Muscle of leg (tissue), 11 donors: ENCODE measurements around the gene GPR42. TPM values are rescaled to one million over a fixed set of nuclear protein-coding genes. Genes with fewer than 3 reads are reported as not detected.
"Not testable (repeated sequence)": the region's sequence is repeated elsewhere in the genome, so short reads cannot be mapped to it uniquely, and the experiment has no call there.

Experiments
- DNase-seq: peaks from one replicate; pipeline ENCODE4 v3.0.0; 2013
- H3K27ac ChIP-seq: one replicate; pipeline ENCODE4 v1.5.1; 2013; ENCODE audit warnings: mild to moderate bottlenecking, low read length, control low read depth
- H3K27me3 ChIP-seq: one replicate; pipeline ENCODE4 v1.6.1; 2013; ENCODE audit warnings: low read length; ENCODE audit not compliant: control insufficient read depth, insufficient read depth
- H3K36me3 ChIP-seq: one replicate; pipeline ENCODE4 v1.6.1; 2013; ENCODE audit warnings: low read length; ENCODE audit not compliant: control insufficient read depth, insufficient read depth
- H3K4me1 ChIP-seq: one replicate; pipeline ENCODE4 v1.6.1; 2013; ENCODE audit warnings: low read length; ENCODE audit not compliant: control insufficient read depth, insufficient read depth
- H3K4me3 ChIP-seq: one replicate; pipeline ENCODE4 v1.5.1; 2013; ENCODE audit warnings: low read length, control low read depth
- H3K9me3 ChIP-seq: replicated peaks from 2 replicates; pipeline ENCODE4 v1.6.1; 2013; ENCODE audit warnings: low read depth, low read length; ENCODE audit not compliant: control insufficient read depth
- WGBS: methylation state at CpG from one replicate; pipeline ENCODE4 v1.1.5; 2013; ENCODE audit warnings: missing lambda C conversion rate; ENCODE audit not compliant: insufficient coverage; 5-methylcytosine and 5-hydroxymethylcytosine counted together
- polyA plus RNA-seq, 8 donors: library from polyadenylated mRNA; unstranded; fragments of 120-200 nt; gene quantifications; one replicate each; pipeline versions ENCODE4 v1.2.1 to v1.2.3, GENCODE V29; 2013; ENCODE audit warnings: inconsistent platforms in 1 of 8, low replicate concordance in 1 of 8; ENCODE audit not compliant: insufficient read length in 8 of 8, insufficient read depth in 1 of 8
- total RNA-seq: library from RNA; stranded (reverse); fragments of 120-200 nt; gene quantifications from one replicate; pipeline ENCODE4 v1.2.4, GENCODE V29; 2013

The GPR42 gene
- total and polyA plus RNA-seq, 9 donors: 0.15 TPM; not detected in 8

- H3K27me3 ChIP-seq: peaks cover 2% of the 10 kb centered on the region
- no peak overlapping the region for H3K4me3 ChIP-seq
- peaks cover under 1% of the 10 kb centered on the region for H3K4me1 ChIP-seq
- peak; percentile 76 for DNase-seq
- 27% methylated on average over 17 of the region's 32 CpGs for WGBS
- H3K27ac ChIP-seq: no peak overlapping the region
- H3K9me3 ChIP-seq: no peaks in the 10 kb centered on the region
- H3K36me3 ChIP-seq: no peaks in the 10 kb centered on the region
Observed at GRCh38 chr19:35352448-35353304, 18.2 kb upstream of the GPR42 start.

DNA sequence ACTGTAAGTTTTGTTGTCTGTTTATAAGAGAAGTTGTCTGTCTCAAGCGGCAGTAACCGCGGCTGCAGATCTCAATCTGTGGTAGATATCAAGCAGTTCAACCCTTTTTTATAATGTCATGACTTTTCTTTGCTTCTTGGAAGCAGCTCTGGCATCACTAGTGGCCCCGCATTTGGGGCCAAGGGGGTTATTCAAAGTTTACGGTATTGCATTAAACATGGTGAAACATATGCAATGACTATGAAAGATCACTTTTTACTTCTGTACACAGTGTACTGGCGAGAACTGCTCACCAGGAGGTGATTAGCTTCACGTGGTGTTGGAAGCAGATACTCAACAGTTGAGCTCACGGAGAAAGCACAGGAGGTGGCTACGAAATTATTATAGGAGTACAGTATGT is 17.2 kb upstream of the GPR42 start:
- peaks cover 3% of the 10 kb centered on the region for H3K4me1 ChIP-seq
- peaks cover 2% of the 10 kb centered on the region for H3K27me3 ChIP-seq
- H3K36me3 ChIP-seq: no peaks in the 10 kb centered on the region
- no peak for DNase-seq
- no peaks in the 10 kb centered on the region for H3K9me3 ChIP-seq
- WGBS: no CpG with 5 or more reads among the region's 9 CpGs
- no peak overlapping the region for H3K27ac ChIP-seq
- no peak overlapping the region for H3K4me3 ChIP-seq

- 94% methylated on average over 8 of the region's 8 CpGs for WGBS
- Histone ChIP-seq H3K36me3 (no peaks in the 10 kb centered on the region), H3K27ac (no peak overlapping the region), H3K9me3 (no peaks in the 10 kb centered on the region), H3K27me3 (peaks cover 2% of the 10 kb centered on the region), H3K4me1 (peaks cover 3% of the 10 kb centered on the region), H3K4me3 (no peak overlapping the region)
- no peak for DNase-seq
Observed at GRCh38 chr19:35354898-35355297, 16.0 kb upstream of the GPR42 start.

GRCh38 chr19:35355791-35356460 is 14.9 kb upstream of the GPR42 start:
- H3K9me3 ChIP-seq: no peaks in the 10 kb centered on the region
- peaks cover 3% of the 10 kb centered on the region for H3K4me1 ChIP-seq
- no peak overlapping the region for H3K27ac ChIP-seq
- peaks cover 2% of the 10 kb centered on the region for H3K27me3 ChIP-seq
- DNase-seq: no peak
- H3K4me3 ChIP-seq: no peak overlapping the region
- no peaks in the 10 kb centered on the region for H3K36me3 ChIP-seq
- 54% methylated on average over 6 of the region's 6 CpGs for WGBS

DNA sequence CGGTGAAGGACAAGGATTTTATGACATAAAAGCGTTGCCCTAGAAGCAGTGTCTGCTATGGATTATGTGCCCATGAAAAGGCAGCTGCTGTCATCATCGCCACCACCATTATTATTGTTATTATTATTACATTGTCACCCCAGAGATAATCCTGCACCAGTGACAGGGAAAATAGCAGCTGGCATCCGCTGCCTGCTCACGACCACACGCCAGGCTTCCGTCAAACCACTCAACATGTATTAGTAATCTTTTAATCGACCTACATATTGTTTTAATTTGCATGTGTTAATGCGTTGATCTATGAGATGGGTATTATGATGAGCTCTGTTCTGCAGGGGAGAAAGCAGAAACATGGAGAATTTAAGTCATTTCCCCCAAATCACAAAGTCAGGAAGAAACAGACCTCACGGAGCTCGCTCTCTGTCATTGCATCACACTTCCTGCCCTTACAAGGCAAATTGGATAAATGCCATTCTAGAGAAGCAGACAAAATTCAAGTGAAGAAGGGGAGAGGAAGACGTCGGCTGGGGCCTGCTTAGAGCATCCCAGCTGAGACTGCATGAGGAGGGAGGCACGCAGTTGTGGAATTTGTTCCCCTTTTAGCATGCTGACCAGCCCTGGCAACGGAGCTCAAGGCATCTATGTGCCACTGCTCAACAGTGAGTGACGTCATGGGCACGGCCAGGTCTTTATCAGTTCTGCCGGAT is 12.8 kb upstream of the GPR42 start, which contains the start of gene FFAR3:
FFAR3 (plus strand) TSS at position 594 of the 707 bp plus-strand sequence. CDS start 431 bp downstream, outside the sequence.
- peak; percentile 80 for DNase-seq
- Histone ChIP-seq H3K27ac (no peak within 1 kb of the TSS), H3K36me3 (no peaks in the 10 kb centered on the region), H3K9me3 (no peaks in the 10 kb centered on the region), H3K4me3 (no peak within 1 kb of the TSS), H3K27me3 (peaks cover 2% of the 10 kb centered on the region), H3K4me1 (peaks cover 3% of the 10 kb centered on the region)
- 33% methylated on average over 5 of the region's 18 CpGs for WGBS

DNA sequence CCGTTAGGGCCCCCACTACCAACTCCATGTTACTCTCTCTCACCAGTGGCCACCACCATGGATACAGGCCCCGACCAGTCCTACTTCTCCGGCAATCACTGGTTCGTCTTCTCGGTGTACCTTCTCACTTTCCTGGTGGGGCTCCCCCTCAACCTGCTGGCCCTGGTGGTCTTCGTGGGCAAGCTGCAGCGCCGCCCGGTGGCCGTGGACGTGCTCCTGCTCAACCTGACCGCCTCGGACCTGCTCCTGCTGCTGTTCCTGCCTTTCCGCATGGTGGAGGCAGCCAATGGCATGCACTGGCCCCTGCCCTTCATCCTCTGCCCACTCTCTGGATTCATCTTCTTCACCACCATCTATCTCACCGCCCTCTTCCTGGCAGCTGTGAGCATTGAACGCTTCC is 12.0 kb upstream of the GPR42 start:
- not testable (repeated sequence) for H3K9me3 ChIP-seq, DNase-seq, H3K36me3 ChIP-seq, H3K4me3 ChIP-seq, H3K4me1 ChIP-seq, H3K27ac ChIP-seq, H3K27me3 ChIP-seq
- no CpG with 5 or more reads among the region's 16 CpGs for WGBS

GRCh38 chr19:35359395-35359794 is 11.5 kb upstream of the GPR42 start:
- not testable (repeated sequence) for H3K27ac ChIP-seq, H3K27me3 ChIP-seq, DNase-seq, H3K36me3 ChIP-seq, H3K4me3 ChIP-seq, H3K9me3 ChIP-seq, H3K4me1 ChIP-seq
- WGBS: 98% methylated on average over 7 of the region's 21 CpGs

DNA sequence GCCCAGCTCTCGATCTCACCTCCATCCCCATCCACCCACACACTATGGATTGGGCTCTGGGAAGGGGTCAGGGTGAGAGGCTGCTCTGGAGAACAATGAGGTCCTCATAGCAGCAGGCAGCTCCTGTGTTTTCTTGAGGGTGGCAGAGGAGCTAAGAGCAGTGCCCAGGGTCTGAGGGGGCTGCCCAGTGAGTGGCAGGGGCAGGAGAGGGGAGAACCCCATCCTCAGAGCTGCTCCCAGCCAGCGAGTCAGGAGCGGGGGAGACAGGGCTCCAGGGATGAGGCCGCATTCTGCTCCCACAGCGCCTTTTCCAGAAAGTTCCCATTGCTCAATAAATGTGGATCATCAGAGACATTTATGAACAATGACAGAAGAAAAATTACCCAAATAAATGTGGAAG is 10.8 kb upstream of the GPR42 start:
- DNase-seq, H3K36me3 ChIP-seq, H3K27ac ChIP-seq, H3K4me3 ChIP-seq, H3K27me3 ChIP-seq, H3K9me3 ChIP-seq, H3K4me1 ChIP-seq: not testable (repeated sequence)
- no CpG with 5 or more reads among the region's 5 CpGs for WGBS

DNA sequence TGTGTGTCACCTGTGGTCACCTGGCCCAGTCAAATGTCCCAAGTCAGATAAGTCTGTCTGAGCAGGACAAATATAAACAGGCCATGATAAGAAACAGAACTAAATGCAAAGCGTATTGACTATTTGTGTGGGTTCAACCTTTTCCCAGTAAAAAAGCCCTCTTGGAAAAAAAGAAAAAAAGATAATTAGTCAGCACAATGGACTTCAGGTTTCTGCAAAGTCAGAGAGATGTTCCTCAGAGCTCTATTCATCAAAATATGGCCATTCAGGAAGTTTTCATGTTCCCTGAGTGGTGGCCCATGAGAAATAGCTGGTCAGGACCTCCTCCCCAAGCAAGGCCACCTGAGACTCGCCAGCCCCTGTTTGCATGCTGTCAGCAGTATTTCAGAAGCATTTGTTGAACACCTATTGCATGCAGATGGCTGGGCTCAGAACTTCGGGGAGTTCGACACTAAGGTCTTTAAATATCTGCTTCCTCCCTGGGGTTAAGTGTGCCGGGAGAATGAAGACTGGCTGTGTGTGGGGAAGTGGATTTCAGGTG is 9.9 kb upstream of the GPR42 start:
- Histone ChIP-seq H3K9me3 (no peaks in the 10 kb centered on the region), H3K27me3 (peaks cover 4% of the 10 kb centered on the region), H3K4me1 (peaks cover 3% of the 10 kb centered on the region), H3K36me3 (no peaks in the 10 kb centered on the region), H3K27ac (no peak overlapping the region), H3K4me3 (no peak overlapping the region)
- WGBS: no CpG with 5 or more reads among the region's 5 CpGs
- no peak for DNase-seq
